NK-92 (cell line): ENCODE results near the gene FBXL15.
"Not testable (repeated sequence)": the region's sequence is repeated elsewhere in the genome, so short reads cannot be mapped to it uniquely, and the experiment has no call there.

Experiments used
- DNase-seq: peaks from one replicate; lab custom pipeline; 2025; ENCODE audit not compliant: unreplicated experiment; lab: John Stamatoyannopoulos, UW

FBXL15 gene

GRCh38 chr10:102452672-102453340 is 32.2 kb downstream of the FBXL15 start:
- DNase-seq = no peak

GRCh38 chr10:102453502-102453901 is 32.9 kb downstream of the FBXL15 start:
- no peak for DNase-seq

- DNase-seq = not testable (repeated sequence)
Measured at GRCh38 chr10:102454662-102455487, 34.2 kb downstream of the FBXL15 start.

- DNase-seq = no peak
Measured at GRCh38 chr10:102455893-102456471, 35.3 kb downstream of the FBXL15 start.

- no peak for DNase-seq
Measured at GRCh38 chr10:102457591-102458150, 37.0 kb downstream of the FBXL15 start.

GRCh38 chr10:102458656-102459055 is 38.0 kb downstream of the FBXL15 start:
- DNase-seq = no peak

- no peak for DNase-seq
Measured at GRCh38 chr10:102460836-102461186, 40.2 kb downstream of the FBXL15 start.

- peak; percentile 32 for DNase-seq
Measured at GRCh38 chr10:102461187-102462054, 40.8 kb downstream of the FBXL15 start.

- no peak for DNase-seq
Measured at GRCh38 chr10:102462512-102463054, 41.9 kb downstream of the FBXL15 start.

- DNase-seq = no peak
Measured at GRCh38 chr10:102463983-102464382, 43.3 kb downstream of the FBXL15 start.

GRCh38 chr10:102465466-102465865 is 44.8 kb downstream of the FBXL15 start:
- no peak for DNase-seq

- no peak for DNase-seq
Measured at GRCh38 chr10:102467318-102467717, 46.7 kb downstream of the FBXL15 start.

- DNase-seq = no peak
Measured at GRCh38 chr10:102467971-102468438, 47.4 kb downstream of the FBXL15 start.

GRCh38 chr10:102468683-102469082 is 48.0 kb downstream of the FBXL15 start:
- no peak for DNase-seq

- DNase-seq = no peak
Measured at GRCh38 chr10:102470579-102471546, 50.2 kb downstream of the FBXL15 start.
